HepG2 (cell line): Measurements from ENCODE around the gene GMCL2. TPM values are rescaled to one million over a fixed set of nuclear protein-coding genes. Genes with fewer than 3 reads are reported as not detected.
A peak's percentile ranks its signal among the peaks of the same experiment; 100 is the strongest.

Experiments
- CBFB ChIP-seq: sonication (generic); formaldehyde crosslinking; IDR thresholded peaks from 2 replicates; pipeline ENCODE4 v1.4.0; 2020; ENCODE audit warnings: missing genetic modification reagents
- HMG20A ChIP-seq: IDR thresholded peaks from 2 replicates; pipeline ENCODE4 v1.6.1; 2016; ENCODE audit warnings: borderline replicate concordance
- HMGXB4 ChIP-seq, 2 experiments: sonication (generic) in 1 of 2; formaldehyde crosslinking in 1 of 2; IDR thresholded peaks; 2 replicates each; pipeline versions ENCODE4 v1.4.0 to v1.6.1; 2018 to 2020; ENCODE audit warnings: missing genetic modification reagents in 2 of 2, borderline replicate concordance in 1 of 2, low read depth in 1 of 2, mild to moderate bottlenecking in 1 of 2, missing biosample characterization in 1 of 2
- JDP2 ChIP-seq: sonication (generic); formaldehyde crosslinking; IDR thresholded peaks from 2 replicates; pipeline ENCODE4 v1.8.1; 2022; ENCODE audit warnings: missing genetic modification reagents, borderline replicate concordance
- ZMYM2 ChIP-seq: sonication (generic); formaldehyde crosslinking; IDR thresholded peaks from 2 replicates; pipeline ENCODE4 v1.8.0; 2022; ENCODE audit warnings: mild to moderate bottlenecking, missing genetic modification reagents
- ZNF253 ChIP-seq: sonication (generic); formaldehyde crosslinking; IDR thresholded peaks from 2 replicates; pipeline ENCODE4 v1.8.0; 2022; ENCODE audit warnings: mild to moderate bottlenecking, missing genetic modification reagents, borderline replicate concordance
- ZNF503 ChIP-seq: sonication (generic); formaldehyde crosslinking; IDR thresholded peaks from 2 replicates; pipeline ENCODE4 v1.4.0; 2020; ENCODE audit warnings: missing genetic modification reagents
- ZNF512B ChIP-seq: sonication (generic); formaldehyde crosslinking; IDR thresholded peaks from 2 replicates; pipeline ENCODE4 v1.5.1; 2020; ENCODE audit warnings: missing genetic modification reagents, mild to moderate bottlenecking, borderline replicate concordance
- polyA plus RNA-seq, 8 experiments: library from polyadenylated mRNA; depleted of rRNA in 3 of 8; stranded (reverse) in 7 of 8; unstranded in 1 of 8; fragments of >200 nt; fragmentation: Illumina TruSeq in 4 of 8; extraction: Trizol in 4 of 8; gene quantifications; 2 replicates each; pipeline versions ENCODE4 v1.2.1 to v1.2.3, GENCODE V29; 2011 to 2016; ENCODE audit warnings: low read depth in 4 of 8, missing spikeins in 1 of 8, mixed read lengths in 1 of 8; ENCODE audit not compliant: insufficient read depth in 1 of 8
- total RNA-seq, 5 experiments: library from RNA; depleted of rRNA; stranded (reverse); fragments of >200 nt; fragmentation: Illumina TruSeq; extraction: Trizol; gene quantifications; 2 replicates each; pipeline ENCODE4 v1.2.3, GENCODE V29; 2016; ENCODE audit warnings: low read depth in 1 of 5
- TF ChIP-seq, protein P1 (sequence below): sonication (generic); formaldehyde crosslinking; conservative IDR thresholded peaks from 2 replicates; pipeline ENCODE4 v1.8.0; 2022; ENCODE audit warnings: low read depth, missing genetic modification reagents
- TF ChIP-seq, protein P2 (sequence below): sonication (generic); formaldehyde crosslinking; IDR thresholded peaks from 2 replicates; pipeline ENCODE4 v1.4.0; 2020; ENCODE audit warnings: missing genetic modification reagents, mild to moderate bottlenecking, borderline replicate concordance
- TF ChIP-seq, protein P3 (sequence below): sonication (generic); formaldehyde crosslinking; IDR thresholded peaks from 2 replicates; pipeline ENCODE4 v1.4.0; 2020; ENCODE audit warnings: mild to moderate bottlenecking, missing genetic modification reagents

Gene GMCL2
- total and polyA plus RNA-seq, 2 of the 13 experiments (the other 11 are each of a cell fraction or from before 2014, with no cell fraction given), result 0.03 TPM; not detected in 1

GRCh38 chr5:178204182-178204934 lies 17.2 kb upstream of the GMCL2 start, which contains the start of gene HNRNPAB (continued):
- no peak for TF ChIP-seq ZNF512B (CRISPR knock-in tag)
- TF ChIP-seq, protein P1, sequence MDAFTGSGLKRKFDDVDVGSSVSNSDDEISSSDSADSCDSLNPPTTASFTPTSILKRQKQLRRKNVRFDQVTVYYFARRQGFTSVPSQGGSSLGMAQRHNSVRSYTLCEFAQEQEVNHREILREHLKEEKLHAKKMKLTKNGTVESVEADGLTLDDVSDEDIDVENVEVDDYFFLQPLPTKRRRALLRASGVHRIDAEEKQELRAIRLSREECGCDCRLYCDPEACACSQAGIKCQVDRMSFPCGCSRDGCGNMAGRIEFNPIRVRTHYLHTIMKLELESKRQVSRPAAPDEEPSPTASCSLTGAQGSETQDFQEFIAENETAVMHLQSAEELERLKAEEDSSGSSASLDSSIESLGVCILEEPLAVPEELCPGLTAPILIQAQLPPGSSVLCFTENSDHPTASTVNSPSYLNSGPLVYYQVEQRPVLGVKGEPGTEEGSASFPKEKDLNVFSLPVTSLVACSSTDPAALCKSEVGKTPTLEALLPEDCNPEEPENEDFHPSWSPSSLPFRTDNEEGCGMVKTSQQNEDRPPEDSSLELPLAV (CRISPR knock-in tag), result 0 out of 2 replicates have a peak, but pooled peaks have one; percentile 71
- no peak for TF ChIP-seq ZMYM2 (CRISPR knock-in tag)
- peak; percentile 80; the same call in 1 of the 2 replicates for TF ChIP-seq CBFB (CRISPR knock-in tag)
- no peak for TF ChIP-seq ZNF253
- peak; percentile 64; the same call in 1 of the 2 replicates for TF ChIP-seq ZNF503 (CRISPR knock-in tag)
- TF ChIP-seq, protein P2, sequence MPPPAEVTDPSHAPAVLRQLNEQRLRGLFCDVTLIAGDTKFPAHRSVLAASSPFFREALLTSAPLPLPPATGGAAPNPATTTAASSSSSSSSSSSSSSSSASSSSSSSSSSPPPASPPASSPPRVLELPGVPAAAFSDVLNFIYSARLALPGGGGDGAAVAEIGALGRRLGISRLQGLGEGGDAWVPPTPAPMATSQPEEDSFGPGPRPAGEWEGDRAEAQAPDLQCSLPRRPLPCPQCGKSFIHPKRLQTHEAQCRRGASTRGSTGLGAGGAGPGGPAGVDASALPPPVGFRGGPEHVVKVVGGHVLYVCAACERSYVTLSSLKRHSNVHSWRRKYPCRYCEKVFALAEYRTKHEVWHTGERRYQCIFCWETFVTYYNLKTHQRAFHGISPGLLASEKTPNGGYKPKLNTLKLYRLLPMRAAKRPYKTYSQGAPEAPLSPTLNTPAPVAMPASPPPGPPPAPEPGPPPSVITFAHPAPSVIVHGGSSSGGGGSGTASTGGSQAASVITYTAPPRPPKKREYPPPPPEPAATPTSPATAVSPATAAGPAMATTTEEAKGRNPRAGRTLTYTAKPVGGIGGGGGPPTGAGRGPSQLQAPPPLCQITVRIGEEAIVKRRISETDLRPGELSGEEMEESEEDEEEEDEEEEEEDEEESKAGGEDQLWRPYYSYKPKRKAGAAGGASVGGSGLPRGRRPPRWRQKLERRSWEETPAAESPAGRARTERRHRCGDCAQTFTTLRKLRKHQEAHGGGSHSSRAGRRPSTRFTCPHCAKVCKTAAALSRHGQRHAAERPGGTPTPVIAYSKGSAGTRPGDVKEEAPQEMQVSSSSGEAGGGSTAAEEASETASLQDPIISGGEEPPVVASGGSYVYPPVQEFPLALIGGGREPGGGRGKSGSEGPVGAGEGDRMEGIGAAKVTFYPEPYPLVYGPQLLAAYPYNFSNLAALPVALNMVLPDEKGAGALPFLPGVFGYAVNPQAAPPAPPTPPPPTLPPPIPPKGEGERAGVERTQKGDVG (CRISPR knock-in tag), result peak; percentile 93
- TF ChIP-seq HMG20A (CRISPR knock-in tag), result peak; percentile 9; the same call in 1 of the 2 replicates
- TF ChIP-seq, protein P3, sequence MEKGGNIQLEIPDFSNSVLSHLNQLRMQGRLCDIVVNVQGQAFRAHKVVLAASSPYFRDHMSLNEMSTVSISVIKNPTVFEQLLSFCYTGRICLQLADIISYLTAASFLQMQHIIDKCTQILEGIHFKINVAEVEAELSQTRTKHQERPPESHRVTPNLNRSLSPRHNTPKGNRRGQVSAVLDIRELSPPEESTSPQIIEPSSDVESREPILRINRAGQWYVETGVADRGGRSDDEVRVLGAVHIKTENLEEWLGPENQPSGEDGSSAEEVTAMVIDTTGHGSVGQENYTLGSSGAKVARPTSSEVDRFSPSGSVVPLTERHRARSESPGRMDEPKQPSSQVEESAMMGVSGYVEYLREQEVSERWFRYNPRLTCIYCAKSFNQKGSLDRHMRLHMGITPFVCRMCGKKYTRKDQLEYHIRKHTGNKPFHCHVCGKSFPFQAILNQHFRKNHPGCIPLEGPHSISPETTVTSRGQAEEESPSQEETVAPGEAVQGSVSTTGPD (CRISPR knock-in tag), result no peak
- TF ChIP-seq JDP2 (CRISPR knock-in tag), result peak; percentile 68; the same call in 1 of the 2 replicates
- peak; percentile 92 to 94 for TF ChIP-seq HMGXB4 (CRISPR knock-in tag; IDR thresholded peaks at IDR 0.05; ENCODE audit: borderline replicate concordance in 1 of 2, low read depth in 1 of 2)
